ENCODE data around the gene AFF3.
A peak's percentile ranks its signal among the peaks of the same experiment; 100 is the strongest.
"Not testable (repeated sequence)": the region's sequence is repeated elsewhere in the genome, so short reads cannot be mapped to it uniquely, and the experiment has no call there.

AFF3 gene, protein sequence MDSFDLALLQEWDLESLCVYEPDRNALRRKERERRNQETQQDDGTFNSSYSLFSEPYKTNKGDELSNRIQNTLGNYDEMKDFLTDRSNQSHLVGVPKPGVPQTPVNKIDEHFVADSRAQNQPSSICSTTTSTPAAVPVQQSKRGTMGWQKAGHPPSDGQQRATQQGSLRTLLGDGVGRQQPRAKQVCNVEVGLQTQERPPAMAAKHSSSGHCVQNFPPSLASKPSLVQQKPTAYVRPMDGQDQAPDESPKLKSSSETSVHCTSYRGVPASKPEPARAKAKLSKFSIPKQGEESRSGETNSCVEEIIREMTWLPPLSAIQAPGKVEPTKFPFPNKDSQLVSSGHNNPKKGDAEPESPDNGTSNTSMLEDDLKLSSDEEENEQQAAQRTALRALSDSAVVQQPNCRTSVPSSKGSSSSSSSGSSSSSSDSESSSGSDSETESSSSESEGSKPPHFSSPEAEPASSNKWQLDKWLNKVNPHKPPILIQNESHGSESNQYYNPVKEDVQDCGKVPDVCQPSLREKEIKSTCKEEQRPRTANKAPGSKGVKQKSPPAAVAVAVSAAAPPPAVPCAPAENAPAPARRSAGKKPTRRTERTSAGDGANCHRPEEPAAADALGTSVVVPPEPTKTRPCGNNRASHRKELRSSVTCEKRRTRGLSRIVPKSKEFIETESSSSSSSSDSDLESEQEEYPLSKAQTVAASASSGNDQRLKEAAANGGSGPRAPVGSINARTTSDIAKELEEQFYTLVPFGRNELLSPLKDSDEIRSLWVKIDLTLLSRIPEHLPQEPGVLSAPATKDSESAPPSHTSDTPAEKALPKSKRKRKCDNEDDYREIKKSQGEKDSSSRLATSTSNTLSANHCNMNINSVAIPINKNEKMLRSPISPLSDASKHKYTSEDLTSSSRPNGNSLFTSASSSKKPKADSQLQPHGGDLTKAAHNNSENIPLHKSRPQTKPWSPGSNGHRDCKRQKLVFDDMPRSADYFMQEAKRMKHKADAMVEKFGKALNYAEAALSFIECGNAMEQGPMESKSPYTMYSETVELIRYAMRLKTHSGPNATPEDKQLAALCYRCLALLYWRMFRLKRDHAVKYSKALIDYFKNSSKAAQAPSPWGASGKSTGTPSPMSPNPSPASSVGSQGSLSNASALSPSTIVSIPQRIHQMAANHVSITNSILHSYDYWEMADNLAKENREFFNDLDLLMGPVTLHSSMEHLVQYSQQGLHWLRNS (N-terminal part only)

DNA sequence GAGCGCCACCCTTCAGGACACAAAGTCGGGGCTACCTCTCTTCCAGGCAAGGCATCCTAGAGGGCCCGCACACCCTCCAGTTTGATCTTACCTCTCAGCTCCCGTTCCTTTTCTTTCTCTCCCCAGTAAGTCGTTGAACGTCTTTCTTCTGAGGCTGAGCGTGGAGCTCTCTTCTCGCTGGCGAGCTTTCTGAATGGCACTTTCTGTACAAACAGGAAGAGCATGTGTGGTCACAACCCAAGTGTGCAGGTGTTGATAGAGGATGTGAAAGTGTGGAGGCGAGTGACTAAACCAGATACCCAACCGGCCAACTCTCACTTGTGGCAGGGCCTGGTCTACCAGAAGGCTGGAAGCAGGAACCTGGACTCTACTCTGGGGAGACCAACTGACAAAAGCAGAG is at the start of gene AFF3:
Gene AFF3, minus strand, starts transcription at position 198 of the 400 bp plus-strand sequence. CDS start 38,136 bp downstream, outside the sequence.
- peak; percentile 13 for DNase-seq (ENCODE audit: low read depth)

DNA sequence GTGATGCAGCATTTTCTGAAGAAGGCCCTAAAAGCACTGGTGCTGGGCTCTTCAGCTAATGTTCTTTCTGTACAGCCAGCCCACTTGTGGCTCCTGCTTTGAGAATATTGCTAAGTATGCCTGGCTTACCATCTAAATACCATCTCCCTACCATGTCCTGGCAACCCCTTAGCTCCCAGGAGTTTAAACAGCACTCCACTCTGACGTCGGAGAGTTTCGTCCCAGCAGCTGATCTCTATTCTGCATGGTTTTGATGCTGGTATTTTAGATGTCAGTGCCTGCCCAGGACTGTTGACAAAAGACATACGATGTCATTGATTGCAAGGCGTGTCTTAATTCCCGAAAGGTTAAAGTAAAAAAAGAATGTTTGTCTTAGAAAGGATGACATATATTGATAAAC is 47.0 kb upstream of the AFF3 start:
- DNase-seq (ENCODE audit: low read depth) = no peak

DNA sequence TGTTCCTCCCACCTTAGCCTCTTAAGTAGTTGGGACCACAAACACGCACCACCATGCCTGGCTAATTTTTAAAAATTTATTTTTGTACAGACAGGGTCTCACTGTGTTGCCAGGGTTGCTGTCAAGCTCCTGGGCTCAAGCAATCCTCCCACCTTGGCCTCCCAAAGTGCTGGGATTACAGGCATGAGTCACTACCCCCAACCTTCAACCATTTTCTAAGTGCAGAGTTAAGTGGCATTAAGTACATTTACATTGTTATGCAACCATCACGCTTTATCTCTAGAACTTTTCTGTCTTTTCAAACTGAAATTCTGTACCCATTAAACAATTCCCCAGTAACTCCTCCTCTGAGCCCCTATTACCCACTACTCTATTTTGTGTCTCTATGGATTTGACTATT is 45.9 kb upstream of the AFF3 start:
- DNase-seq (ENCODE audit: low read depth) = no peak

DNA sequence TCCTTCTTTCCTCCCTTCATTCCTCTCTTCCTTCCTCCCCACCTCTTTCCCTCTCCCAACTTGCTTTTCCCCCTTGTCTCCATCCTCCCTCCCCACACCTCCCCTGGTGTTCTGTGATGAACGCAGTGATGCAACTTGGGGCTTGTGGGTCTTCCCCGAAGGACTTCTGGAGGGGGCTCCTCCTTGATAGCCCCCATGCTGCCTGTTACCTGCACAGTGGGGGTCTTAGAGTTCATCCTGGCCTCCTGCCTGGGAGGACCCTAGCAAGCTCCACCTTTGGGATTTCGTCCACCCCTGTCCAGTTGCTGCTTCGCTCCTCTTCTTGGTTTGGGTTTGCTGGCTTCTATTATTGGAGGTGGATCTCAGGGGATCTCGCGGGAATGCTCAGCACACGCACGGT is 43.7 kb upstream of the AFF3 start:
- no peak for DNase-seq (ENCODE audit: low read depth)

DNA sequence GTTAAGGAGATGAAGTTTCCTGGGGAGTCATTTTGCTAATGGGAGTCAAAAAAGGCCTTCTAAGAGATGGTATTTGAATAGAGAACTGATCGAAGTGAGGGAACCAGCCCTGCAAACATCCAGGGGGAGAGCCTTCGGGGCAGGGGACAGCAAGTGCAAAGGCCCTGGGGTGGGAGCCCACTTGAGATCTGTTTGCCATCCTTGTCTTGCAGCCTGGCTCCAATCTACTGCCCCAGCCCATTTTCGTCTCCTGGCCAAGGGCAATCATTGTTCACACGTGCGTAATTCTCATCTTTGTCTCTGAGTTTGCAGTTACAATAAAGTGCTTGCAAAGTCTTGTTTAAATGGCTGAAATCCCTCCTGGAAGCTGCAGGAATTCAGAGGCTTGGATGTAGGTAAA is 43.1 kb upstream of the AFF3 start:
- DNase-seq (ENCODE audit: low read depth) = no peak

DNA sequence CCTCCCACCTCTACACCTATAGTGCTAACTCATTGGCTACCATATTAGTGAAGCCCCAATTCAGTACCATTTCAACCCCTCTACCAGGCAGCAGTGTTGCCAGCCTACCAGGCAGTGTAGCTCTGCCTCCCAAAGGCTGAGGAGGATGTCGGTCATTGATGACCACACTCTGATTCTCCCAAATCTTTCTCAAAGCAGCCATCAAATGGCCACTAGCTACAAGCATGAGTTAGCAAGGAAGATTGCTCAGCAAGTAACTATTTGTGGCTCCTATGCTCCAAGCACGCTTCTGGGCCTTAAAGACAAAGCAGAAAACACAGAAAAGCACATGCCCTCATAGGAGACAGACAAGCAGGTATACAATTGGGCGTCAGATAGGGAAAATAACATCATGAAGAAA is 42.7 kb upstream of the AFF3 start:
- no peak for DNase-seq (ENCODE audit: low read depth)

DNA sequence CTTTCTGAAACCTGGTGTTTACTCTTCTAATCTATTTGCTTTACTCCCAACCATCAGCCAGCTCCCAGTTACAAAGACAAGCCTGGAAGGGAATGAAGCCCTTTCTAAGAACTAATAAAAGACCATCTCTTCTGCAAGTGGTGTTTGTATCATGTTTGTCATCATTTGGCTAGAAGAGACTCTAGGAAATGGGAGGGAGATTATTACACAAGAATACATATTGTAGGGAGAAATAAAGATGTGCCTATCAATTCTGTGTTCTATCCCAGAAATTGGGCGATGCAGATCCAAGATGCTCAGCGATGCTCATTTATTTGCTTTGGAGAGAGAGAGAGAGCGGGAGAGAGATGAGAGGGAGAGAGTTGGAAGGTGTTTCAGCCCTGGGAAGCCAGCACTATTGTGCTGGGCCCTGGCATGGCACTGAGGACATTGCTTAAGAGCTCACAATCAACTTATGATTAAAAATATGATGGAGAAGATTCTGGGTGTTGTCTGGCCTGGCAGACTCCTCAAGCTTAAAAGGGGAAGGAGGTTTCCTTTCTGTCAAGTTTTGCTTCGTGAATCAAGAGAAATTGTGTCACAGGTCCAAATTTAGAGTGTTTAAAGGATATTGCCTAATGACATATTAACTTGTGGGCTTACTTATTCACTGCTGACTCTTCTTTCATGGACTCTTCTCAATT is 41.8 kb upstream of the AFF3 start:
- no peak for DNase-seq (ENCODE audit: low read depth)

DNA sequence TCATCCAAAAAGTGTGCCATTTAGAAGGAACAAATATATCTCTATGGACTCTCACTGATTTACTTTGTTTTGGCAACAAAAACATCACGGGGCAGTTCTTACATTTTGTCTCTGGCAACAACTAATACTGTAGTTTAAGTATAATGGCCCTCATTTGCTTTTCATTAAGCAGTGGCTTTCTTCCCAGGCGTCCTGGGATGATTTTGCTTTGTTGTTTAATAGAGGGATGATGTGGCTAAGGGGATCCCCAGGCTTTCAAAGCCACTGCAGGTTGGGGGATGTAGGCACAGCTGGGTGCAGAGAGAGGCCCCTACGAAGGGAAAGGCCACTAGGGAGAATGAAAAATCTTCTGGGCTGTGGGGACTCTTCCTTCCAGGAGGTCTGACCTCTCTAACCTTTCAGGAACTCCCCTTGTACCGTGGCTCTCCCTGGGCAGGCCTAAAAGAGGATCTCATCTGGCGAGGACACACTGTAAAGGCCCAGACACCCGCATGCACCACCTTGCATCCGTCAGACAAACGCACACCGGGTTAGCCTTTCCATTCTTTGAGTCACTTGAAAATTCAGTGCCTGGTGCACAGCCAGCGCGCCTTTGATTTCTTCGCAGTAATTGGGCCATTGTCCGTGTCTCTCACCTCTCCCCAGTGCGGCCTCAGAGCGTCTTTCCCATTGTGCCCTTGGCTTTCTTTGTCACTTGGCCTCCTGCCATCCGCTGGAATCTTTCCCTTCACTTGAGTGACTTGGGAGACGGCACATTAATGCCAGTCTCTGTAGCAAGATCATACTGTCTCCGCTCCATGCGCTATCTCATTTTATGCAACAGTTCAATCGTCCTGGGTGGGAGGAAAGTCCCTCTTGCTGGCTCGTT is 40.3 kb upstream of the AFF3 start:
- no peak for DNase-seq (ENCODE audit: low read depth)

DNA sequence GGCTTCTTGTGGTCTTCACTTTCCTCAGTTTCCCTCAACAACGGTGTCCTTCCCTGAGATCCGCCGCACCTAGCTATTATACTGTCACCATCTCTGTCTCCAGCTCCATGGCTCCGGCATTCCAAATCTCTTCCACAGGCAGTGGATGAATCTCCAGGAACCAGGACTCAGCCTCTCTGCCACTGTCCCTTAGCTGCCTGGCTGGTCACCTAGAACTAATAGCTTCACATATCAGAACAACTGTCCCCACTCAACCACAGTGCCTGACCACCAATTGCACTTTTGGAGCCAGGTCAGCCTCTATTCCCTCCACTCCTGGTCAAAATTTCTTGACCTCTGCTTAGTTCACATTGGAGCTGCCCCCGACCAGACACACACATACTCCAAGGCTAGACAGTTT is 38.1 kb upstream of the AFF3 start:
- no peak for DNase-seq (ENCODE audit: low read depth)

DNA sequence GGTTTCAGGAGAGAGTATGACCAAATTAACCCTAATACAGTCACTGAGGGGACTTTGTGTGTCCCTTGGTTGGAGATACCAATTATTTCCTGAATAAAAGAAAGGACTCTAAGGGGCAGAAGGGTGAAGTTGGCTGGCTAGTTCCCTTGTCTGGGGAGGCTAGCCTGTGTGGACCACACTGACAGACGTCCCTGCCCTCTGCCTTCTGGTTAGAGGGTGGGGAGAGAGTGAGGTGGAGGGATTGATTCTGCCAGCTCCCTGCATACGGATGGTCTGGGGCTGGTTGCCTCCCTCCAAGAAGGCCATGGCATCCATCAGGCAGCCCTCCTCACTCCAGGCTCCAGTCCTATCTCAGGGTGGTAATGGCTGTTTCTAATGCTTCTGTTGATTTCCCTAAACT is 37.4 kb upstream of the AFF3 start:
- DNase-seq (ENCODE audit: low read depth) = no peak

DNA sequence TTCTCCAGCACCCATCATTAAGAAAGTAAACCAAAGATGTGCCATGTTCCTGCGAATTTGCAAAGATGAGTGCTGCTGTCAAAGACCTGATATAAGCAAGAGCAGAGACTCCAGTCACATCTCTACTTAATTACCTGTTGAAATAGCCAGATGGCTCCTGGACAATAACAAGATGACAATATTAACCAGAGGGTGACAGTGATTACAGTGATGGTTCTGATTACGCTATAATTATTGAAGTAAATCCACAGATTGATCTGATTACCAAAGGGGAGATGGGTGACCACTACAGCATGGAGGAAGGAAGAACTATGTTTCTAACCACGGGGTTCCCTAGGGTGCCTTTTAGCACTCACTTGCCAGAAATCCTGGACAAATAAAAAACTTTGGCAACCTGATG is 36.5 kb upstream of the AFF3 start:
- DNase-seq (ENCODE audit: low read depth) = no peak

DNA sequence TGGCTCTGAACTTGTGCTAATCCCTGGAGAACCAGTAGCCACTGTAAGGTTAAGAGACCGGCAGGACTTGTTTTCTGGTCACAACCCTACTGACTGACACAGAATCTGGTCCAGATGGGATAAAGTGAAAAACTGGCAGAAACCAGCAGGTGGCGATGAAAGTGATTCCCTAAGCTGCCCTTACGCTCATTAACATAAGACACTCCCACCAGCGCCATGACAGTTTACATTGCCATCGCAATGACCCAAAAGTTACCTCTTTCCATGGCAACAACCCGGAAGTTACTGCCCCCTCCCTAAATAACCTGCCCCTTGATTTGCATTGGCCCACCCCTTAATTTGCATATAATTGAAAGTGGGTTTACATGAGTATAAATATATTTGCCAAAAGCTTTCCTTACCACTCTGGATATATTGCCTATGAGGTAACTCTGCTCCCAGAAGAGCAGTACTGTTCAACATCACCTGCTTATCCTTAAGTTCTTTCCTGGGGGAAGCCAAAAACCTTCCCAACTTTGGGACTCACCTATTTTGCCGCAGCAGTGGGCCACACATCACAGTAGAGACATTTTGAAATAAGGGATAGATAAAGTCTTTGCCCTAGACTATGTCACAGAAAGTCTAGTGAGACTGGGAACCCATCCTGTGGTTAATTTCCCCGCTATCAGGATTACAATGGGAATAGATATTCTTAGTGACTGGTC is 35.8 kb upstream of the AFF3 start:
- DNase-seq (ENCODE audit: low read depth) = no peak

DNA sequence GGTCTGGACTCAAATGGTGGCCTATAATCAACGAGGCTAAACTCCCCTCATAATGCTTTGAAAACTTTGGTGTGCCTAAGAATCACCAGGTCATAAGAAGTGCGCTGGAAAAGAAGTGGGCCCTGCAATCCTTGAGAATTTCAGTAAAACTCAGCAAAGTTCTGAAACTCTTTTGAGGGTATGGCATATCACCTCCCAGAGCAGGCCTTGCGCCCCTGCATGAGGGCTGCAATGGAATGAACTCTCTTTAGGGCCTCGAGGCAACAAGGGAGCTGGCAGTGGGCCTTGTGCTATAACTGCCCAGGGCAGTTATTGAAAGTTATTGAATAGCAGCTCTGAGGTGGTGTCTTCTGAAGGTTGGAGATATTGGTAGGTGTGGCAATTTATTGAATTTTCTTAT is 34.5 kb upstream of the AFF3 start:
- no peak for DNase-seq (ENCODE audit: low read depth)

DNA sequence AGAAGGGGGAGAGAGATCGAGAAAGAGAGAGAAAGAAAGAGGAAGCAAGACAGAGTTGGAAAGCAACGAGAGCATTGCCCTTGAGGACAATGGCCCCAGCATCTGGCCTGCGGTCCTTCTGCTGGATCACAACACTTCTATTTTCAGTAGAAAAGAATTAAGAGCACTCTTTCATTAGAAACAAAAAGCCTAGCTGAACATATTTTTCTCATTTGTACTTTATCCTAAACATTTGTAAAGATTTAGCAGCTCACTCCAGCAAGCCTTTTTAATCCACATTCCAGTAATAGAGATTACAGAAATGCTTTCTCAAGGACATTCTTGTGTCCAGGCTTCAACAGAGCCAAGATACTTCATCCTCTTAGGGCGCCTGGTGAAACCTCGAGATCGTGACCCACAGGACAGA is 31.6 kb upstream of the AFF3 start:
- DNase-seq (ENCODE audit: low read depth) = no peak

DNA sequence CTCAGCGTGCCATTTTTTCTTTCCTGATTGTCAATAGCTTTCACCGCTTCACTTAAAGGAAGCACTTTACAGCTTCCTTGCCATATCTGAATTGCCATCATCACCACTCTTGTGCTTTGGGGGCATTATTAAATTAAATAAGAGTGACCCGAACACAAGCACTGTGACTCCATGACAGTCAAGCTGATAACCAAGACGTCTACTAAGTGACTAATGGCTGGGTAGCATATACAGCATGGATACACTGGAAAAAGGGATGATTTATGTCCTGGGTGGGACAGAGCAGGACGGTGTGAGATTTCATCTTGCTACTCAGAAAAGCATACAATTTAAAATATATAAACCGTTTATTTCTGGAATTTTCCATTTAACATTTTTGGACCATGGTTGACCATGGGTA is 24.3 kb upstream of the AFF3 start:
- DNase-seq (ENCODE audit: low read depth) = no peak

DNA sequence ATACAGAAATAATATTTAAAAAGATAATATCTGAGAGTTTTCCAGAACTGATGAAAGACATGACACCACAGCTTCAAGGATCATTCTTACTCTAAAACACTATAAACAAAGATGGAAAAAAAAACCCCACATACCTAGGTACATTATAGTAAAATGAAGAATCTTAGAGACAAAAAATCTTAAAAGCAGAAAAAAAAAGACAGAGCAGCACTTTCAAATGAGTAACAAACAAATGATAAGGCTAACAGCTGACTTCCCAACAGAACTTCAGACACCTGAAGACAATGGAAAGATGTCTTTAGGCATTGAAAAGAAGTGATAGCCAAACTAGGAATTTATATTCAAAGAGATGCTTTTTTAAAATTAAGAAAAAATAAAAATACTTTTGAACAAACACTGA is 21.2 kb upstream of the AFF3 start:
- DNase-seq (ENCODE audit: low read depth) = no peak

DNA sequence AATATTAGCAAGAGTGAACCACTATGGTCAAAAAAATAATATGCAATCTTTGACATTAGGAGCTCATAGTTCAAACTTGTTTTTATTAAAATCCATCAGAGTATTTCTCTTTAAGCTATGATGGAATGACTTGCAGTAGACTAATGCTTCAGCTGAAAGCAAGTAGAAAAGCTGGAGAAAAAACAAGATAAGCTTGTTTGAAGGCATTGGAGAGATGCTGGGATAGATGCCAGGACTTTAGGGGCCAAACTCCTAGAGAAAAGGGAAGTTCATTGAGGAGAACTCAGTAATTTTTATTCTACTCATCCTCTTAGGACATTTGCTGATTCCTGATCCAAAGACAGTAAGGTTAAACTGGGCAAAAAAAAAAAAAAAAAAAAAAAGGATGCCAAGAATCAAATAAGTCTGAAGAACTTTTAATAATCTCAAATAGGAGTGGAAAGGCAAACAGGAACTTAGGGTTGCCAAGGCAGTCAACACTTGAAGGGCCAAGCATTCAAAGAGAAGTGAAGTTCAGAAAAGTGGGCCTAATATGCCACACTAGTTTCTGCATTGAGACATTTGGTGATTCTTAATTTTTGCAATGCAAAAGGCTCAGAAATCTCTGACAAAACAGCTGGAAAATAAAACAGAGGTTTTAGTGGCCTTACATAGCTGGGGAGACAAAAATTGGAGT is 19.7 kb upstream of the AFF3 start:
- DNase-seq (ENCODE audit: low read depth) = no peak

DNA sequence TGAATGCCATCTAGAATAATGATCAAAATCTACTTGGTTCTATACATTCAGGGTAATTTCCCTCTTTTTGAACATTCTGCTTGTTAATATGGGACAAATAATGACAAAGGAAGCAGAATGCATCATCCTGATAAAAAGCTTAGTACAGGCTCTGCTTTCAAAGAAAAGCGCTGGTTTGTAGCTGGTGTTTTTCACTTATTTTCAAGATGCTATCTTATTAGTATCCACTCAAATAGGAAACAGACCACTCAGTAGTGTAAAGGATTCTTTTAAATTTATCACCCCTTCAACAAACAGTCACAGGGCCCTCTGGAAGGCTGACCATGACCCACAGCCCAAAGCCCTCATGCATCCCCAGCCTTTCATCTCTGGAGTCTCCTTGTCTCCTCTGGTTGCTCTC is 18.0 kb upstream of the AFF3 start:
- DNase-seq (ENCODE audit: low read depth) = no peak

DNA sequence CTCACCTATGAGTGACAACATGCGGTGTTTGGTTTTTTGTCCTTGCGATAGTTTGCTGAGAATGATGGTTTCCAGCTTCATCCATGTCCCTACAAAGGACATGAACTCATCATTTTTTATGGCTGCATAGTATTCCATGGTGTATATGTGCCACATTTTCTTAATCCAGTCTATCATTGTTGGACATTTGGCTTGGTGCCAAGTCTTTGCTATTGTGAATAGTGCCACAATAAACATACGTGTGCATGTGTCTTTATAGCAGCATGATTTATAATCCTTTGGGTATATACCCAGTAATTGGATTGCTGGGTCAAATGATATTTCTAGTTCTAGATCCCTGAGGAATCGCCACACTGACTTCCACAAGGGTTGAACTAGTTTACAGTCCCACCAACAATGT is 9.4 kb upstream of the AFF3 start:
- not testable (repeated sequence) for DNase-seq (ENCODE audit: low read depth)

DNA sequence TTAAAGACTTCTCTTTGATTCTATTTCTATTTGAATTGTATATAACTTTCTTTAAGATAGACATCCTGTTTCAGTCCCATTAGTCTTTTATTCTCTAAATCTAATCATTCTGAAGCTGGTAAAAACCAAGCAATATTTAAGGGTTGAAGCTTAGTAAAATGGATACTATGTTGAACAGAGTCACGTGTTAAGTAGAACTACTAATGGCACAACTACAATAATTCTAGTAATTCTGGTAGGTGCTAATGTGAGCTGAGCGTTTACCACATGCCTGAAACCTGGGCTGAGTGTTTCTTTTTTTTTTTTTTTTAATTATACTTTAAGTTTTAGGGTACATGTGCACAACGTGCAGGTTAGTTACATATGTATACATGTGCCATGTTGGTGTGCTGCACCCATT is 8.9 kb upstream of the AFF3 start:
- DNase-seq (ENCODE audit: low read depth) = no peak

All from stimulated activated CD8-positive, alpha-beta memory T cell treated with anti-CD3 and anti-CD28 coated beads, Interleukin-4, amount 100 ng/mL, for 24 hours (primary cell).